GM23338 (cell line): Measurements from ENCODE around the gene UBASH3A. TPM values are rescaled to one million over a fixed set of nuclear protein-coding genes. Genes with fewer than 3 reads are reported as not detected.

ENCODE experiments used
- ATAC-seq: fragments of 200-7000 bp; cut with Tn5 transposase; 3 replicates; pipeline ENCODE4 v1.9.1; 2020
- DNase-seq: peaks from one replicate; pipeline ENCODE4 v3.0.0-alpha.2; 2015; ENCODE audit warnings: low spot score
- H2AFZ ChIP-seq: fragments of 200-600 bp; sonication (generic); 2 replicates; pipeline ENCODE4 v1.8.0; 2016; ENCODE audit warnings: antibody characterized with exemption, mild to moderate bottlenecking, moderate library complexity
- H3F3A ChIP-seq: fragments of 200-600 bp; sonication (generic); replicated peaks from 2 replicates; pipeline ENCODE4 v1.8.0; 2017; ENCODE audit warnings: antibody characterized with exemption, mixed run types, low read depth
- H3K27ac ChIP-seq: fragments of 200-600 bp; sonication (generic); 2 replicates; pipeline ENCODE4 v1.6.1; 2016; ENCODE audit warnings: low read depth
- H3K27me3 ChIP-seq: fragments of 200-600 bp; sonication (generic); 2 replicates; pipeline ENCODE4 v1.8.0; 2016; ENCODE audit warnings: mild to moderate bottlenecking, mixed run types, moderate library complexity; ENCODE audit not compliant: insufficient read depth
- H3K36me3 ChIP-seq: fragments of 200-600 bp; sonication (generic); 2 replicates; pipeline ENCODE4 v1.8.0; 2016; ENCODE audit warnings: mild to moderate bottlenecking; ENCODE audit not compliant: insufficient read depth
- H3K4me1 ChIP-seq: fragments of 200-600 bp; sonication (generic); 2 replicates; pipeline ENCODE4 v1.8.0; 2016; ENCODE audit warnings: mild to moderate bottlenecking, moderate library complexity; ENCODE audit not compliant: insufficient read depth
- H3K4me2 ChIP-seq: fragments of 200-600 bp; sonication (generic); 2 replicates; pipeline ENCODE4 v1.7.1; 2017; ENCODE audit warnings: mixed run types
- H3K4me3 ChIP-seq: fragments of 200-600 bp; sonication (generic); 2 replicates; pipeline ENCODE4 v1.6.1; 2016; ENCODE audit warnings: mixed run types
- H3K79me2 ChIP-seq: fragments of 200-600 bp; sonication (generic); replicated peaks from 2 replicates; pipeline ENCODE4 v1.8.0; 2017; ENCODE audit warnings: mild to moderate bottlenecking; ENCODE audit not compliant: insufficient read depth
- H3K9me2 ChIP-seq: fragments of 200-600 bp; sonication (generic); 2 replicates; pipeline ENCODE4 v1.8.0; 2017; ENCODE audit not compliant: insufficient read depth
- H4K20me1 ChIP-seq: fragments of 200-600 bp; sonication (generic); replicated peaks from 2 replicates; pipeline ENCODE4 v1.8.0; 2017; ENCODE audit warnings: mild to moderate bottlenecking; ENCODE audit not compliant: insufficient read depth
- H3K27ac Mint-ChIP-seq: 2 replicates; pipeline ENCODE4 v1.8.0; 2020; ENCODE audit warnings: inconsistent platforms, mild to moderate bottlenecking, moderate library complexity, mixed read lengths
- H3K27me3 Mint-ChIP-seq: 3 replicates; pipeline ENCODE4 v1.8.0; 2022; ENCODE audit warnings: low read depth, mild to moderate bottlenecking, moderate library complexity, mixed read lengths, inconsistent platforms; ENCODE audit not compliant: insufficient read depth, poor library complexity
- H3K36me3 Mint-ChIP-seq: 3 replicates; pipeline ENCODE4 v1.8.0; 2021; ENCODE audit warnings: low read depth, mild to moderate bottlenecking, inconsistent platforms, moderate library complexity, mixed read lengths
- H3K4me1 Mint-ChIP-seq: 3 replicates; pipeline ENCODE4 v1.8.0; 2020; ENCODE audit warnings: mild to moderate bottlenecking, inconsistent platforms, mixed read lengths
- H3K4me3 Mint-ChIP-seq: 3 replicates; pipeline ENCODE4 v1.8.0; 2021; ENCODE audit warnings: moderate library complexity, mild to moderate bottlenecking, inconsistent platforms, mixed read lengths
- H3K9me3 Mint-ChIP-seq: 3 replicates; pipeline ENCODE4 v1.8.0; 2020; ENCODE audit warnings: moderate library complexity, mild to moderate bottlenecking, inconsistent platforms, mixed read lengths
- CREB1 ChIP-seq: fragments of 250-450 bp; sonication (Bioruptor Pico); IDR thresholded peaks from 2 replicates; pipeline ENCODE4 v1.5.0; 2020; ENCODE audit warnings: low read depth, mild to moderate bottlenecking, moderate library complexity
- POLR2AphosphoS5 ChIP-seq: IDR thresholded peaks from 2 replicates; pipeline ENCODE4 v1.6.1; 2016; ENCODE audit warnings: antibody characterized with exemption, low read depth
- STAT1 ChIP-seq: IDR thresholded peaks from one replicate; pipeline ENCODE4 v1.6.1; 2016; ENCODE audit warnings: antibody characterized with exemption; ENCODE audit not compliant: unreplicated experiment
- ZNF114 ChIP-seq: fragments of 250-450 bp; sonication (Bioruptor Pico); IDR thresholded peaks from 2 replicates; pipeline ENCODE4 v1.5.0; 2020; ENCODE audit warnings: mild to moderate bottlenecking, moderate library complexity
- polyA plus RNA-seq: library from polyadenylated mRNA; unstranded; fragments of >200 nt; fragmentation: Nextera tagmentation; extraction: Ambion mirVana; gene quantifications from 2 replicates; pipeline ENCODE4 v1.2.1, GENCODE V29; 2016
- total RNA-seq: library from RNA; depleted of rRNA; stranded (reverse); fragments of >200 nt; shearing (Covaris generic); gene quantifications from 2 replicates; pipeline ENCODE4 v1.2.3, GENCODE V29; 2014
- TF ChIP-seq, protein P1 (sequence below), 2 experiments: fragments of 200-600 bp in 1 of 2; sonication (generic) in 1 of 2; conservative IDR thresholded peaks; 2 replicates each; pipeline versions ENCODE4 v1.5.1 to v1.6.1; 2016 to 2017; ENCODE audit warnings: antibody characterized with exemption in 2 of 2, low read depth in 2 of 2, mild to moderate bottlenecking in 2 of 2, moderate library complexity in 1 of 2
- TF ChIP-seq, protein P2 (sequence below): fragments of 250-450 bp; sonication (Bioruptor Pico); IDR thresholded peaks from 2 replicates; pipeline ENCODE4 v1.5.0; 2020; ENCODE audit warnings: mild to moderate bottlenecking, moderate library complexity
- TF ChIP-seq, protein P3 (sequence below): IDR thresholded peaks from 2 replicates; pipeline ENCODE4 v1.6.1; 2016; ENCODE audit warnings: antibody characterized with exemption
- TF ChIP-seq, protein P4 (sequence below): IDR thresholded peaks from one replicate; pipeline ENCODE4 v1.6.1; 2018; ENCODE audit warnings: antibody characterized with exemption; ENCODE audit not compliant: unreplicated experiment

UBASH3A gene
- total and polyA plus RNA-seq, 2 experiments from 2014 or later = not detected

DNA sequence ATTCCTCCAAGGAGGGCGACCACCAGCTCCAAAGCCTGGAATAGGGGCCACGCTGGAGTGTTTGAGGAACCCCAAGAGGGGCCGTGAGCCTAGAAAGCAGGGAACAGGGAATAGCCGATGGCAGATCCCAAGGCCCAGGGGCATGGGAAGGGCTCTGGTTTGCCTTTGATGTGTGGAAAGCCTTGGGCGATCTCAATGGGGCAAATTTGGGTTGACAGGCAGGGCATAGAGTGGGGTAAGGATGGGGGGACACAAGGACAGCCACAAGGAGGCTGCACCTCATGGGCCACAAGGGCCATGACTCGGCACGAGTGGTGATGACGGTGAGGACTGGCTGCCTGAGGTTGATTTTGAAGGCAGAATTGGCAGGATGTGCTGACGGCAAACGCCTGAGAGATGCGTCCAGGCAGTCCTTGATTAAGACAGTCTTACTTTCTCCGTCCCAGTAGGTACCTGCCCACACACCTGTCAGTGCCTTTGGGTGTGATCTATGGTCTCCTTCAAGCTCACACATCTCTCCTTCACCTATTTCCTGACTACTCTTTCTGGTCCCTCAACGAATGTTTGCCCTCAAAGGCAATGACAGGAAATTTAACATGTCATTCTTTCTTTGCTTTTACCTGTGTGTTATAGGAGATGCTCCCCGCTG, 5.8 kb upstream of the UBASH3A start:
- Histone ChIP-seq H3K27me3 (no peaks in the 10 kb centered on the region), H3K9me2 (0 out of 2 replicates have a peak, but pooled peaks cover 3% of the 10 kb centered on the region), H2AFZ (no peak overlapping the region), H3F3A (no peaks in the 10 kb centered on the region), H3K79me2 (no peaks in the 10 kb centered on the region), H4K20me1 (no peaks in the 10 kb centered on the region), H3K4me3 (no peak overlapping the region), H3K27ac (no peak overlapping the region), H3K4me2 (no peak overlapping the region), H3K36me3 (no peaks in the 10 kb centered on the region), H3K4me1 (no peaks in the 10 kb centered on the region)
- Mint-ChIP-seq H3K27me3 (peaks cover 5% of the 10 kb centered on the region), H3K9me3 (peaks cover 5% of the 10 kb centered on the region; the same call in 1 of the 3 replicates), H3K4me1 (peaks cover 3% of the 10 kb centered on the region; the same call in 1 of the 3 replicates), H3K4me3 (no peak overlapping the region), H3K27ac (no peak overlapping the region), H3K36me3 (no peaks in the 10 kb centered on the region; the same call in 1 of the 3 replicates)
- TF ChIP-seq POLR2AphosphoS5 (no peak), STAT1 (no peak), ZNF114 (no peak), CREB1 (no peak)
- TF ChIP-seq, protein P1, sequence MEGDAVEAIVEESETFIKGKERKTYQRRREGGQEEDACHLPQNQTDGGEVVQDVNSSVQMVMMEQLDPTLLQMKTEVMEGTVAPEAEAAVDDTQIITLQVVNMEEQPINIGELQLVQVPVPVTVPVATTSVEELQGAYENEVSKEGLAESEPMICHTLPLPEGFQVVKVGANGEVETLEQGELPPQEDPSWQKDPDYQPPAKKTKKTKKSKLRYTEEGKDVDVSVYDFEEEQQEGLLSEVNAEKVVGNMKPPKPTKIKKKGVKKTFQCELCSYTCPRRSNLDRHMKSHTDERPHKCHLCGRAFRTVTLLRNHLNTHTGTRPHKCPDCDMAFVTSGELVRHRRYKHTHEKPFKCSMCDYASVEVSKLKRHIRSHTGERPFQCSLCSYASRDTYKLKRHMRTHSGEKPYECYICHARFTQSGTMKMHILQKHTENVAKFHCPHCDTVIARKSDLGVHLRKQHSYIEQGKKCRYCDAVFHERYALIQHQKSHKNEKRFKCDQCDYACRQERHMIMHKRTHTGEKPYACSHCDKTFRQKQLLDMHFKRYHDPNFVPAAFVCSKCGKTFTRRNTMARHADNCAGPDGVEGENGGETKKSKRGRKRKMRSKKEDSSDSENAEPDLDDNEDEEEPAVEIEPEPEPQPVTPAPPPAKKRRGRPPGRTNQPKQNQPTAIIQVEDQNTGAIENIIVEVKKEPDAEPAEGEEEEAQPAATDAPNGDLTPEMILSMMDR (conservative IDR thresholded peaks at IDR 0.05; ENCODE audit: low read depth in 2 of 2) = no peak
- TF ChIP-seq, protein P2, sequence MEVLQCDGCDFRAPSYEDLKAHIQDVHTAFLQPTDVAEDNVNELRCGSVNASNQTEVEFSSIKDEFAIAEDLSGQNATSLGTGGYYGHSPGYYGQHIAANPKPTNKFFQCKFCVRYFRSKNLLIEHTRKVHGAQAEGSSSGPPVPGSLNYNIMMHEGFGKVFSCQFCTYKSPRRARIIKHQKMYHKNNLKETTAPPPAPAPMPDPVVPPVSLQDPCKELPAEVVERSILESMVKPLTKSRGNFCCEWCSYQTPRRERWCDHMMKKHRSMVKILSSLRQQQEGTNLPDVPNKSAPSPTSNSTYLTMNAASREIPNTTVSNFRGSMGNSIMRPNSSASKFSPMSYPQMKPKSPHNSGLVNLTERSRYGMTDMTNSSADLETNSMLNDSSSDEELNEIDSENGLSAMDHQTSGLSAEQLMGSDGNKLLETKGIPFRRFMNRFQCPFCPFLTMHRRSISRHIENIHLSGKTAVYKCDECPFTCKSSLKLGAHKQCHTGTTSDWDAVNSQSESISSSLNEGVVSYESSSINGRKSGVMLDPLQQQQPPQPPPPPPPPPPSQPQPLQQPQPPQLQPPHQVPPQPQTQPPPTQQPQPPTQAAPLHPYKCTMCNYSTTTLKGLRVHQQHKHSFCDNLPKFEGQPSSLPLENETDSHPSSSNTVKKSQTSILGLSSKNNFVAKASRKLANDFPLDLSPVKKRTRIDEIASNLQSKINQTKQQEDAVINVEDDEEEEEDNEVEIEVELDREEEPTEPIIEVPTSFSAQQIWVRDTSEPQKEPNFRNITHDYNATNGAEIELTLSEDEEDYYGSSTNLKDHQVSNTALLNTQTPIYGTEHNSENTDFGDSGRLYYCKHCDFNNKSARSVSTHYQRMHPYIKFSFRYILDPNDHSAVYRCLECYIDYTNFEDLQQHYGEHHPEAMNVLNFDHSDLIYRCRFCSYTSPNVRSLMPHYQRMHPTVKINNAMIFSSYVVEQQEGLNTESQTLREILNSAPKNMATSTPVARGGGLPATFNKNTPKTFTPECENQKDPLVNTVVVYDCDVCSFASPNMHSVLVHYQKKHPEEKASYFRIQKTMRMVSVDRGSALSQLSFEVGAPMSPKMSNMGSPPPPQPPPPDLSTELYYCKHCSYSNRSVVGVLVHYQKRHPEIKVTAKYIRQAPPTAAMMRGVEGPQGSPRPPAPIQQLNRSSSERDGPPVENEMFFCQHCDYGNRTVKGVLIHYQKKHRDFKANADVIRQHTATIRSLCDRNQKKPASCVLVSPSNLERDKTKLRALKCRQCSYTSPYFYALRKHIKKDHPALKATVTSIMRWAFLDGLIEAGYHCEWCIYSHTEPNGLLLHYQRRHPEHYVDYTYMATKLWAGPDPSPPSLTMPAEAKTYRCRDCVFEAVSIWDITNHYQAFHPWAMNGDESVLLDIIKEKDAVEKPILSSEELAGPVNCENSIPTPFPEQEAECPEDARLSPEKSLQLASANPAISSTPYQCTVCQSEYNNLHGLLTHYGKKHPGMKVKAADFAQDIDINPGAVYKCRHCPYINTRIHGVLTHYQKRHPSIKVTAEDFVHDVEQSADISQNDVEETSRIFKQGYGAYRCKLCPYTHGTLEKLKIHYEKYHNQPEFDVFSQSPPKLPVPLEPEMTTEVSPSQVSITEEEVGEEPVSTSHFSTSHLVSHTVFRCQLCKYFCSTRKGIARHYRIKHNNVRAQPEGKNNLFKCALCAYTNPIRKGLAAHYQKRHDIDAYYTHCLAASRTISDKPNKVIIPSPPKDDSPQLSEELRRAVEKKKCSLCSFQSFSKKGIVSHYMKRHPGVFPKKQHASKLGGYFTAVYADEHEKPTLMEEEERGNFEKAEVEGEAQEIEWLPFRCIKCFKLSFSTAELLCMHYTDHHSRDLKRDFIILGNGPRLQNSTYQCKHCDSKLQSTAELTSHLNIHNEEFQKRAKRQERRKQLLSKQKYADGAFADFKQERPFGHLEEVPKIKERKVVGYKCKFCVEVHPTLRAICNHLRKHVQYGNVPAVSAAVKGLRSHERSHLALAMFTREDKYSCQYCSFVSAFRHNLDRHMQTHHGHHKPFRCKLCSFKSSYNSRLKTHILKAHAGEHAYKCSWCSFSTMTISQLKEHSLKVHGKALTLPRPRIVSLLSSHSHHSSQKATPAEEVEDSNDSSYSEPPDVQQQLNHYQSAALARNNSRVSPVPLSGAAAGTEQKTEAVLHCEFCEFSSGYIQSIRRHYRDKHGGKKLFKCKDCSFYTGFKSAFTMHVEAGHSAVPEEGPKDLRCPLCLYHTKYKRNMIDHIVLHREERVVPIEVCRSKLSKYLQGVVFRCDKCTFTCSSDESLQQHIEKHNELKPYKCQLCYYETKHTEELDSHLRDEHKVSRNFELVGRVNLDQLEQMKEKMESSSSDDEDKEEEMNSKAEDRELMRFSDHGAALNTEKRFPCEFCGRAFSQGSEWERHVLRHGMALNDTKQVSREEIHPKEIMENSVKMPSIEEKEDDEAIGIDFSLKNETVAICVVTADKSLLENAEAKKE = no peak
- TF ChIP-seq, protein P3, sequence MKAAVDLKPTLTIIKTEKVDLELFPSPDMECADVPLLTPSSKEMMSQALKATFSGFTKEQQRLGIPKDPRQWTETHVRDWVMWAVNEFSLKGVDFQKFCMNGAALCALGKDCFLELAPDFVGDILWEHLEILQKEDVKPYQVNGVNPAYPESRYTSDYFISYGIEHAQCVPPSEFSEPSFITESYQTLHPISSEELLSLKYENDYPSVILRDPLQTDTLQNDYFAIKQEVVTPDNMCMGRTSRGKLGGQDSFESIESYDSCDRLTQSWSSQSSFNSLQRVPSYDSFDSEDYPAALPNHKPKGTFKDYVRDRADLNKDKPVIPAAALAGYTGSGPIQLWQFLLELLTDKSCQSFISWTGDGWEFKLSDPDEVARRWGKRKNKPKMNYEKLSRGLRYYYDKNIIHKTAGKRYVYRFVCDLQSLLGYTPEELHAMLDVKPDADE = no peak
- TF ChIP-seq, protein P4, sequence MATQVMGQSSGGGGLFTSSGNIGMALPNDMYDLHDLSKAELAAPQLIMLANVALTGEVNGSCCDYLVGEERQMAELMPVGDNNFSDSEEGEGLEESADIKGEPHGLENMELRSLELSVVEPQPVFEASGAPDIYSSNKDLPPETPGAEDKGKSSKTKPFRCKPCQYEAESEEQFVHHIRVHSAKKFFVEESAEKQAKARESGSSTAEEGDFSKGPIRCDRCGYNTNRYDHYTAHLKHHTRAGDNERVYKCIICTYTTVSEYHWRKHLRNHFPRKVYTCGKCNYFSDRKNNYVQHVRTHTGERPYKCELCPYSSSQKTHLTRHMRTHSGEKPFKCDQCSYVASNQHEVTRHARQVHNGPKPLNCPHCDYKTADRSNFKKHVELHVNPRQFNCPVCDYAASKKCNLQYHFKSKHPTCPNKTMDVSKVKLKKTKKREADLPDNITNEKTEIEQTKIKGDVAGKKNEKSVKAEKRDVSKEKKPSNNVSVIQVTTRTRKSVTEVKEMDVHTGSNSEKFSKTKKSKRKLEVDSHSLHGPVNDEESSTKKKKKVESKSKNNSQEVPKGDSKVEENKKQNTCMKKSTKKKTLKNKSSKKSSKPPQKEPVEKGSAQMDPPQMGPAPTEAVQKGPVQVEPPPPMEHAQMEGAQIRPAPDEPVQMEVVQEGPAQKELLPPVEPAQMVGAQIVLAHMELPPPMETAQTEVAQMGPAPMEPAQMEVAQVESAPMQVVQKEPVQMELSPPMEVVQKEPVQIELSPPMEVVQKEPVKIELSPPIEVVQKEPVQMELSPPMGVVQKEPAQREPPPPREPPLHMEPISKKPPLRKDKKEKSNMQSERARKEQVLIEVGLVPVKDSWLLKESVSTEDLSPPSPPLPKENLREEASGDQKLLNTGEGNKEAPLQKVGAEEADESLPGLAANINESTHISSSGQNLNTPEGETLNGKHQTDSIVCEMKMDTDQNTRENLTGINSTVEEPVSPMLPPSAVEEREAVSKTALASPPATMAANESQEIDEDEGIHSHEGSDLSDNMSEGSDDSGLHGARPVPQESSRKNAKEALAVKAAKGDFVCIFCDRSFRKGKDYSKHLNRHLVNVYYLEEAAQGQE = no peak
- ATAC-seq (no peak), DNase-seq (no peak)
